Iris pigment epithelial cell (primary cell): ENCODE measurements around the gene PRKCSH.
"Not testable (repeated sequence)": the region's sequence is repeated elsewhere in the genome, so short reads cannot be mapped to it uniquely, and the experiment has no call there.

Experiments
- DNase-seq: peaks from one replicate; pipeline ENCODE4 v3.0.0-alpha.2; 2011; ENCODE audit warnings: low read depth

The PRKCSH gene

DNA sequence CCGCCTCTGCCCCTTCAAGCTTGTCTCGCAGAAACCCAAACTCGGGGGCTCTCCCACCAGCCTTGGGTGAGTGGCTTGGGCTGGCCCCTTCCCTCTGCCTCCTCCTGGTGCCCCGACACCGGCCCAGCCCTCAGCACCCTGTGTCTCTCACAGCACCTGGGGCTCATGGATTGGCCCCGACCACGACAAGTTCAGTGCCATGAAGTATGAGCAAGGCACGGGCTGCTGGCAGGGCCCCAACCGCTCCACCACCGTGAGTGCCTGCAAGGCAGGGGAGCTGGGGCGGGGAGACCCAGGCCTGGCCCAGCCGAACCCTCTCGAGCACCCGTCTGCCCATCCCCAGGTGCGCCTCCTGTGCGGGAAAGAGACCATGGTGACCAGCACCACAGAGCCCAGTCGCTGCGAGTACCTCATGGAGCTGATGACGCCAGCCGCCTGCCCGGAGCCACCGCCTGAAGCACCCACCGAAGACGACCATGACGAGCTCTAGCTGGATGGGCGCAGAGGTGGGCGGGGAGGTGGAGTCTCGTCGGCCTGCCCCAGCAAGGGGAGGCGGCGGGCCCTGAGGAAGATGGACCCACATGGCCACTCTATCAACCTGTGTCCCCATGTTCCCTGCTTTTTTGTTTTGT lies 13.6 kb downstream of the PRKCSH start:
- DNase-seq, result no peak

DNA sequence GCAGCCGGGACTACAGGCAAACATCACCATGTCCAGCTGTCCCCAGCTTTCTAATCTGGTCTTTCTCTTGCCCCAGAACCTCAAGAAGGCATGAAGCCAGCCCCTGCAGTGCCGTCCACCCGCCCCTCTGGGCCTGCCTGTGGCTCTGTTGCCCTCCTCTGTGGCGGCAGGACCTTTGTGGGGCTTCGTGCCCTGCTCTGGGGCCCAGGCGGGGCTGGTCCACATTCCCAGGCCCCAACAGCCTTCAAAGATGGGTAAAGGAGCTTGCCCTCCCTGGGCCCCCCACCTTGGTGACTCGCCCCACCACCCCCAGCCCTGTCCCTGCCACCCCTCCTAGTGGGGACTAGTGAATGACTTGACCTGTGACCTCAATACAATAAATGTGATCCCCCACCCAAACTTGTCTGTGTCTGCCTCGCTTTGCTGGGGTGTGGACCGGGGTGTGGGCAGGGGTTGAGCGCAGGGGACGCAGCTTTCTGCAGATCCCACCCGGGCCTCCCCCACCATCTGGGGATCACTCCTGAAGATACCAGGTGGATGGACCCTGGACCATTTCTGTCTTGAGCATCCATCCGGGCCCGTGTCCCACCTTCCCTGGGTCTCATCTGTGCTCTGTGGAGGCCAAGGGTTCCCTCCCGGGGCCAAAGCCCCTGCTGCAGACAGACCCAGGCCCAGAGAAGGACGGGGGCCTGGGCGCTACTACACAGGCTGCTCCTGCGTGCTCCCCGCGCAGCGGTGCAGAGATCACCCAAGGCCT lies 15.3 kb downstream of the PRKCSH start:
- DNase-seq, result no peak

DNA sequence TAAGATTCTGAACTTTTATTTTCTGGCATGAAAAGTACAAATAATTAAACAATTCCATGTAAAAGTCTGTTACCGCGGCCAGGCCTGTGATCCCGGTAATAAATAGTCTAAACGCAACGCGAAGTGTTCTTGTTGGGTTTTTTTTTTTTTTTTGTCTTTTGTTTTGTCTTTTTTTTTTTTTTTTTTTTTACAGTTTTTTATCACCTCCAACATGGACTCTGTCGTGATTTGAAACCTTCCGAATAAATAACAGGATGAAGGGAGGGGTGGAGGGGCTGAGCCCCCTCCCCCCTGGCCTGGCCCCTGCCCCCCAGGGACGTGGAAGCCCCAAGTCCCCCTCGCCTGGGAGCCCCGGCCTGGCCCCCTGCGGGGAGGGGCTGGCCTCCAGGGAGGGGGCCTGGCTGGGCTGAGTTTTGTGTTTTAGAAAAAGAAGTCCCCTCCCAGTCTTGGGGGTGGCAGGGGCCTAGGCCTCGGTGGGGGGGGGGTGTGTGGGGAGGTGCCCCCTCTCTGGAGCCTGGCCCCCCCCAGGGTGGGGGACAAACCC lies 16.0 kb downstream of the PRKCSH start:
- DNase-seq, result no peak

DNA sequence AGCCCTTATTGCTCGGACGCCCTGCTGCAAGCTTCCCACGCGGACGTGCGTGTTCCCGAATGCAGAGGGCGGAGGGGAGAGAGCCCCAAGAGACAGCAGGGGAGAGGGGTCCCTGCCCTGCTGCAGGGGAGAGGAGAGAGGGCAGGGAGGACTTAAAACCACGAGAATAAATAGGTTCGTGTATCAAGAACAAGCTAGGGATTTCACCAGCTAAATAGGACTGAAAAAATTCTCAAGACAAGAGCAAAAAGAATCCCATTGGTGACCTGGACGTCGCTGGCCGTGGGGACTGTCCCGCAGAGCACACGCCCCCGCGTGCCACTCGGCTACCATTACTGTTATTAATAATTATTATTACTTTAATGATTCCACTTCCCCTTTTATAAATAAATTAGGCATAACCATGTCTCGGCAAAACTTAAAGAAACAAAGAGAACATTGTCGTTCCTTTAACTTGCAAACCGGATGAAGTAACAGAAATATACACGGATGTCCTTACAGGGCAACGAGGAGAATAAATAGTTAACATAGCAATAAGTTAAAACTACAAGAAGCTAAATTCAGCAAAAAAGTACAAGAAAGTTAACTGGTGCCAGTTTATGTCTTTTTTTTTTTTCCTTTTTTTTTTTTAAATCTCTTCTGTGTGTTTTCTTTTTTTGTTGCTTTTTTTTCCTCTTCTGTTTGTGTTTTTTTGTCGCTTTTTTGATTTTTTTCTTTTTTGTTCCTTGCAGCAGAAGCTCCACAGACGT lies 16.6 kb downstream of the PRKCSH start:
- DNase-seq, result no peak

DNA sequence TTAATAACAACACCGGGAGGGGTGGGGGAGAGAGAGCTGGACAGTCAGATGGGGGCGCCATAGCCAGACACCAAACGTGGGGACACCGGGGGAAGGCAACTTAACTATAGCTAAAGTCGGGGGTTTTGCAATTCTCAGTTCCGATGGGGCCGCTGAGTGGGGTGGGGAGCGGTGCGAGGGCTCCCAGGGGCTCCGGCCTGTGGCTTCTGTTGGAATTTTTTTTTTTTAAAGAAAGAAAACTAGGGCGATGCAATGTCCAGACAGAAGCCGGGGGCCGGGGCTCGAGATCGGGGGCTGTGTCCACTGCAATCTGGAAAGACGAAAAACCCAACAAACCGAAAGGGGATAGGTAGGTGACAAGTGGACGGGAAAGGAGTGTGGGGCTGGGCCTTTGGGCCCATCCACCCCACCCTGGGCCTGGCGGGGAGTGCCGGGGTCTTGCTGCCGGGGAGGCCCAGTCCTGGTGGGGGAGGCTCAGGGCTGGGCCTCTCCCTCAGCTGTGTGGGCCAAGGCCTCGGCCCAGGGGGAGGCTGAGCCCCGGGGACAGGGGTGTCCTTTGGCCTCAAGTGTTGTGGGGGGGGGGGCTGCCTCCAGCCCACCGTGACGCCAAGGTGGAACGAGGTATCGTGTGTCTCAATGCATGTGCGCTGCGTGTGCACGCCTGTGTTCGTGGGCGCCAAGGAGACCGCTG lies 17.3 kb downstream of the PRKCSH start:
- DNase-seq, result no peak

DNA sequence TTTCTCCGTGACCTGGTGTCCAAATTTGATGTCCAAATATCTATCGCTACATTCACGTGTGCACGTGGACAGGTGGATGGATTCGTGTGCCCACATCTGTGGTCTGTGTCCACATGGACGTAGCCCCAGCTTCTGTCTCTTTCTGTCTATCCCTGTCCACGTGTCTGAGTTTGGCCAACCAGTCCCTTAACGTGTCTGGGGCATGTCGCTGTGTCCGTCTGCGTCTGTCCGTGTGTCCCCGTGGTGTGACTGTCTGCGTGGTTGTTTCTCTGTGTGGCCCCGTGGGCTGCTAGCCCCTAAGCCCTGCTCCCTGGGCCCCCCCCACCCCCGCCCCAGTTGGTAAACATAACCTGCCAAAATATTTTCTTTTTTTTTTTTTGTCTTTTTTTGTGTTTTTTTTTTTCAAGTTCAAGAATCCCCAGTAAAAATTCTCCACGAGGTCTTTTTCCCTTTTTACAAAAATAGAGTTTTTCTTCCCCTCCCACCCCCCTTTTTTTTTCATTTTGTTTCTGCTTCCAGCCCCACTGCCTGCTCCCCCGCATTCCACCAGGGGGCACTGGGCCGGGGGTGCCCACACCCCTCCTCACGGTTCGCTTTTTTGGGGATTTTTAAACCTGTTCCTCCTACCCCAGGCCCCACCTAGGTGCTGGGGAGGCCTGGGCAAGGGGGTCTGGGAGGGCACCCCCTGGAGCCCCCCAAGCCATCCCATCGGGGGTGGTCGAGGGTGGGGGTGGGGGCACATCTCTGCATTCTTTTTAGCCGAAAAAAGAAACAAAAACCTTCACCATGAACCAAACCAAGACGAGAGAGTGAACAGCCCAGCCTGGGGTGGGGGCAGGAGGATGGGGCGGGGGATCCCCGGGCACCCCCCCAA lies 18.3 kb downstream of the PRKCSH start:
- DNase-seq, result no peak

DNA sequence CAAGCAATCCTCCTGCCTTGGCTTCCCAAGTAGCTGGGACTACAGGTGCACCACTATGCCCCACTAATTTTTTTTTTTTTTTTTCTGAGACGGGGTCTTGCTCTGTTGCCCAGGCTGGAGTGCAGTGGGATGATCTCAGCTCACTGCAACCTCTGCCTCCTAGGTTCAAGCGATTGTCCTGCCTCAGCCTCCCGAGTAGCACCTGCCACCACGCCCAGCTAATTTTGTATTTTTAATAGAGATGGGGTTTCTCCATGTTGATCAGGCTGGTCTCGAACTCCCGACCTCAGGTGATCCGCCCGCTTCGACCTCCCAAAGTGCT lies 19.8 kb downstream of the PRKCSH start:
- not testable (repeated sequence) for DNase-seq

DNA sequence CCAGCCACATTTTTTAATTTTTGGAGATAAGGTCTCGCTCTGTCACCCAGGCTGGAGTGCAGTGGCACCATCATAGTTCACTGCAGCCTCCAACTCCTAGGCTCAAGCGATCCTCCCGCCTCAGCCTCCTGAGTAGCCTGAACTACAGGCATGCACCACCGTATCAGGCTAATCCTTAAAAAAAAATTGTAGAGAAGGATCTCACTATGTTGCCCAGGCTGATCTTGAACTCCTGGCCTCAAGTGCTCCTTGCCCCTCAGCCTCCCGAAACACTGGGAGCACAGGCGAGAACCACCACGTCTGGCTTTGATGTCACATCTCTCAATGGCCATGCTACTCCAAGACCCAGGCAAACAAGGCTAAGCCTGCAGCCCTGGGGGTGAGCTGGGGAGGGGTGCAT lies 21.2 kb downstream of the PRKCSH start:
- DNase-seq, result no peak

DNA sequence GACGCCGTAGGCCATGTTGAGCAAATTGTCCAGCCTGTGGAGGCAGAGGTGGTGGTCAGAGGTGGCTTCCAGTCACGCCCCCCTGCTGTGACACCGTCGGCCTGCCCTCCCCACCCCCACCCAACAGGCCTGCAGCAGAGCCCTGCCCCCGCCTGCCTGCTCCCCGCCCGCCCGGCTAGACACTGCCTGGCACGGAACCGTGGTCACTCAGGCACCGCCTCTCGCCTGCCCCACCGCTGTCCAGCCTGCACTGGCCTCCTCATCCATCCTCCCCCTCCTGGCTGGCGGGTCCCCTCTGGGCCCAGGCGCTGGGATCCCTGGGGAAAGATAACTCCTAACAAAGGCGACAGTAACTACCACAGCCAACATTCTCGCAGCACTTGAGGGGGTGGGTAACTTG lies 21.7 kb downstream of the PRKCSH start:
- DNase-seq, result no peak

DNA sequence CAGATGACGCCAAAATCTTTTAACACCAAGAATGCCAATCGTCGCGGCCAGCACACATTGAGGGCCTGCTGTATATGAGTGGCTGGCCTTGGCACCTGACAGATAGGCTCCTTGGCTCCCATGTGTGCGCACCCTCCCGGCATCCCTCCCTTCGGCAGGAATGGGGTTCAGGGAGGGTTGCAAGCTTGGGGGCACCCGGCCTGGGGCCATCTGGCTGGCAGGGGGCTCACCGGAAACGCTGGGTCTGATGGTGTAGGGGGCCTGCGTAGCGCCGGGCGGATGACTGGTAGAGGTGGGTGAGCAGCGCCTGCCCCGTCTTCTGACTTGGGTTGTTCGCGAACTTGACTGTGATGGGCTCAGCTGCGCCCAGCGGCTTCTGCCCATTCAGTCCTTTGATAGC lies 22.4 kb downstream of the PRKCSH start:
- no peak for DNase-seq

DNA sequence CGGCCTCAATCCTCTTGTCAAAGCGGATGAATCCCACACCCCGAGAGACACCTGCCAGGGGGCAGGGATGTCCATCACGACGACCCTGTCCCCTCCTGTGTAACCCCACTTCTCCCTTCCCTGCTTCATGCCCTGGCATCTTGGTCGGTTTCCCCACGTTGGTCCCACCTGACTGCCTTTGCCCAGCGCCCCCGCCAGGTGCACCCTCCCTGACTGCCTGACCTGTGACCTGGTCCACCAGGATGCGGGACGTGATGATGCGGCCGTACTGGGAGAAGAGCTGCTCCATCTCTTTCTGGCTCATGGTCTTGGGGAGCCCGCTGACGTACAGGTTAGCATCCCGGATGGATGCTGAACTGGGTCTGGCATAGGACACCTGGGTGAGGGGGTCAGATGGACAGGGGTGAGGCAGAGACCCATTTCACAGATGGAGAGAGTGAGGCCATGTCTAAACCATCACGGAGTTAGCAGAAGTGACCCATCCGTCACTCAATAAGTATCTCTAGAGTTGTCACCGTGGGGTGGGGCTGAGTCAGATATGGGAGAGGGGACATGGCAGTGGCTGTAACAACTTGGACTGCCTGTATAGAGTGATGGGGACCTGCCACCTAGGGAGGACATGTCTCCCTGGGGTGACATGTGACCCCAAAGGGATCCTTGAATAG lies 22.9 kb downstream of the PRKCSH start:
- DNase-seq, result no peak

DNA sequence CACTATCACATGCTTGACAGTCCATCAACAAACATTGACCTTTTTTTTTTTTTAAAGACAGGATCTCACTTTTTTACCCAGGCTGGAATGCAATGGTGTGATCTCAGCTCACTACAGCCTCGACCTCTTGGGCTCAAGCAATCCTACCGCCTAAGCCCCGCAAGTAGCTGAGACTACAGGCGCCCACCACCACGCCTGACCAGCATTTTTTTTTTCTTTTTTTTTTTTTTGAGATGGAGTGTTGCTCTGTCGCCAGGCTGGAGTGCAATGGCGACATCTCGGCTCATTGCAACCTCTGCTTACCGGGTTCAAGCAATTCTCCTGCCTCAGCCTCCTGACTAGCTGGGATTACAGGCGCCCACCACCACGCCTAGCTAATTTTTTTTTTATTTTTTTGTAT lies 23.5 kb downstream of the PRKCSH start:
- not testable (repeated sequence) for DNase-seq

DNA sequence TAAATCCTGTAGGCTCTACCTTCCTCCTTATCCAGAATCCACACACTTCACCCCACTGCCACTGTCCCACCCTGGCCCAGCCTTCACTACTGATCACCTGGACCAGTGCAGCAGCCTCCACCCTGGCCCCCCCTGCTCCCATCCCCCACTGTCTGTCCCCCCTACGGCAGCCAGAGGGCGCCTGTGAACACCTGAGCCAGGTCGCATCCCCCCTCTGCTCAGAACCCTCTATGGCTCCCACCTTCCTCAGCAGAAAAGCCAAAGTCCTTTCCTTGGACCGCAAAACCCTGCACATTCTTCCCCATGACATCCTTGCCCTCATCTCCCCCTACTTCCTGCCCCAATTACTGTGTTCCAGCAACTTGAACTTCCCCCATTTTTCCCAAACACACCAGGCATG lies 24.8 kb downstream of the PRKCSH start:
- no peak for DNase-seq

DNA sequence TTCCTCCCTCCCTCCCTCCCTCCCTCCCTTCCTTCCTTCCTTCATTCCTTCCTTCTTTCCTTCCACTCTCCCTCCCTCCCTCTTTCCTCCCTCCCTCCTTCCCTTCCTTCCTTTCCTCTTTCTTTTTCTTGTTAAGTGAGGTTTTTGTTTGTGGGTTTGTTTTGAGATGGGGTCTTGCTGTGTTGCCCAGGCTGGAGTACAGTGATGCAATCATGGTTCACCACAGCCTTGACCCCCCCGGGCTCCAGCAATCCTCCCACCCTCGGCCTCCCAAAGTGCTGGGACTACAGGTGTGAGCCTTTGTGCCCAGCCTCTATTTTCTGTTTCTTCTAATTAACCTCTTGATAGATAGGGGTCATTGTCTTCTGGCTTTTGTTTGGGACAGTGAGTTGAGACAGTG lies 26.0 kb downstream of the PRKCSH start:
- DNase-seq, result no peak

DNA sequence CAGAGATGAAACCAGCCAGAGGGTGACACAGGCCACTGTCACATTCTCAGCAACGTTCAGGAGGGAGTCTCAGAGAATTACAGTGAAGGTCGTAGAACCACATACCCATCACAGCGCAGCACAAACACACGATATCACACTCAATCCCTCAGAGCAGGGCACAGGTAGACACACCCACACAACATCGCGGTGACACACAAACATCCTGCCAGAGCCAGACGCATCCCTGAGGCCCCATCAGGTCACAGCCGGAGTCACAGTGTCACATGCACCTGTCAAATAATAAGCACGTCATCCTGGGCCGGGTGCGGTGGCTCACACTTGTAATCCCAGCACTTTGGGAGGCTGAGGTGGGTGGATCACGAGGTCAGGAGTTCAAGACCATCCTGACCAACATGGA lies 28.0 kb downstream of the PRKCSH start:
- no peak for DNase-seq

DNA sequence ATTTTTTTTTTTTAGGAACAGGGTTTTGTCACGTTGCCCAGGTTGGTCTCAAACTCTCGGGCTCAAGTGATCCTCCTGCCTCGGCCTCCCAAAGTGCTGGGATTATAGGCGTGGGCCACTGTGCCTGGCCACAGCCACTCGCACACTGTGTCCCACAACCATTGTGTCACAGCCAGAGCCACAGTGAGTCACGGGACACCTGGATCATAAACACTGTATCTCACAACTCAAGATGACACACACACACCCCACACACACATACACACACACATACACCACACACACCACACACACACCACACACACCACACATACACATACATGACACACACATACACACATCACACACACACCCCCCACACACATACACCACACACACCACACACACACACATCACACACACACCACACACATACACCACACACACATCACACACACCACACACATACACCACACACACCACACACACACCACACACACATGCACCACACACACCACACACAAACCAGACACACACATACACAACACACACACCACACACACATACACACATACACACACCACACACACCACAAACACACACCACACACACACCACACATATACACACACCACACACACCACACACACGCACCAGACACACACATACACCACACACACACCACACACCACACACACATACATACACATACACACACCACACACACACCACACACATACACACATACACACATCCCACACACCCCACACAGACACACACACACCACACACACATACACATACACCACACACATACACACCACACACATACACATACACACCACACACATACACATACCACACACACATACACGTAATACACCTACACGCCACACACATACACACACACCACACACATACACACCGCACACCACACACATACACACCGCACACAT lies 29.2 kb downstream of the PRKCSH start:
- DNase-seq, result no peak

DNA sequence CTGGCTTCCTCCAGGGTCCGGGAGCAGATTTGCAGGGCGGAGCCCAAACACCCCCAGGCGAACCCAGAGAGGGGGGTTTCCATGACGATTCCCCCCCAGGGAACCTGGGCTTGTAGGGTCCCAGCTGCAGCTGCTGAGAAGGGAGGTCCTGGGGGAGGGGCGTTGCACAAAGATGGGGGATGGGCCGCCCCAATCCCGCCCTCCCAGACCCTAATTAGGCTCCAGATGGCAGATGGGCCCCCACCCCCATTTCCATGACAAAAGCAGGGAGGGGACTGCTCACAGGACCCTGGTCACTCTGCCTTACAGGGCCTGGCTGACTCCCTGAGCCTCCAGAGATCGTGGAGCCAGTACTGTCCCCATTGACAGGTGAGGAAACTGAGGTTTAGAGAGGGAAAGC lies 30.2 kb downstream of the PRKCSH start:
- DNase-seq, result no peak

DNA sequence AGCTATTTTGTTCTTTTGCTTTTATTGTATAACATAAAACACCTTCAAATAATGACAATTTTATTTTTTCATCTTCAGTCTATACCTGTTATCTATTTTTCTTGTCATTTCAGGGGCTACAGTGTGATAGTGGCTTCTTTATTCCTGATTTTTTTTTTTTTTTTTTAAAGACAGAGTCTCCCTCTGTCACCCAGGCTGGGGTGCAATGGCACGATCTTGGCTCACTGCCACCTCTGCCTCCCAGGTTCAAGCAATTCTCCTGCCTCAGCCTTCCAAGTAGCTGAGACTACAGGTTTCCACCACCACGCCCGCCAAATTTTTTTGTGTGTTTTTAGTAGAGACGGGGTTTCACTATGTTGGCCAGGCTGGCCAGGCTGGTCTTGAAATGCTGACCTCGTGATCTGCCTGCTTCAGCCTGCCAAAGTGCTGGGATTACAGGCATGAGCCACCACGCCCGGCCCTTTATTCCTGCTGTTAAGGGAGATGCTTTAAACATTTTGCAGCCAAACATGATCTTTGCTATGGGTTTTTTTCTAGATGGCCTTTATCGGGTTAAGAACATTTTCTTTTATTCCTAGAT lies 32.9 kb downstream of the PRKCSH start:
- not testable (repeated sequence) for DNase-seq

DNA sequence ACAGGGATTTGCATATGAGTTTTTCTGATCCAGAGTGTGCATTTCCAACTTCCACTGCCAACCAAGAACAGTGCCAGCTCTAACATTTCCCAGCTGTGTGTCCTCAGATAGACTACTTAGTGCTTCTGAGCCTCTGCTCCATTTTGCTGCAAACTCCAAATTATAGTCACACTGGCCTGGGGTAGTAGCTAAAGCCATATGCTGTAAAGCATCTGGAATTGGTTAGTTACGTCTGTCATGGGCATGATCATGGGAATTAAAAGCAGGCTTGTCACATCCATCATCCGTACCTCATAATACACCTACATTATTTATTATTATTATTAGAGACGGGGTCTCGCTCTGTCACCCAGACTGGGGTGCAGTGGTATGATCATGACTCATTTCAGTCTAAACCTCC lies 38.3 kb downstream of the PRKCSH start:
- DNase-seq, result no peak
